HG03378 (cell line): Measurements from ENCODE around the gene TOR1A.
A peak's percentile ranks its signal among the peaks of the same experiment; 100 is the strongest.

Experiments used
- ATAC-seq: cut with Tn5 transposase; IDR thresholded peaks from one replicate; pipeline ENCODE4 v1.9.1; 2021; ENCODE audit warnings: mild to moderate bottlenecking, moderate library complexity; ENCODE audit not compliant: unreplicated experiment

The TOR1A gene, protein sequence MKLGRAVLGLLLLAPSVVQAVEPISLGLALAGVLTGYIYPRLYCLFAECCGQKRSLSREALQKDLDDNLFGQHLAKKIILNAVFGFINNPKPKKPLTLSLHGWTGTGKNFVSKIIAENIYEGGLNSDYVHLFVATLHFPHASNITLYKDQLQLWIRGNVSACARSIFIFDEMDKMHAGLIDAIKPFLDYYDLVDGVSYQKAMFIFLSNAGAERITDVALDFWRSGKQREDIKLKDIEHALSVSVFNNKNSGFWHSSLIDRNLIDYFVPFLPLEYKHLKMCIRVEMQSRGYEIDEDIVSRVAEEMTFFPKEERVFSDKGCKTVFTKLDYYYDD

DNA sequence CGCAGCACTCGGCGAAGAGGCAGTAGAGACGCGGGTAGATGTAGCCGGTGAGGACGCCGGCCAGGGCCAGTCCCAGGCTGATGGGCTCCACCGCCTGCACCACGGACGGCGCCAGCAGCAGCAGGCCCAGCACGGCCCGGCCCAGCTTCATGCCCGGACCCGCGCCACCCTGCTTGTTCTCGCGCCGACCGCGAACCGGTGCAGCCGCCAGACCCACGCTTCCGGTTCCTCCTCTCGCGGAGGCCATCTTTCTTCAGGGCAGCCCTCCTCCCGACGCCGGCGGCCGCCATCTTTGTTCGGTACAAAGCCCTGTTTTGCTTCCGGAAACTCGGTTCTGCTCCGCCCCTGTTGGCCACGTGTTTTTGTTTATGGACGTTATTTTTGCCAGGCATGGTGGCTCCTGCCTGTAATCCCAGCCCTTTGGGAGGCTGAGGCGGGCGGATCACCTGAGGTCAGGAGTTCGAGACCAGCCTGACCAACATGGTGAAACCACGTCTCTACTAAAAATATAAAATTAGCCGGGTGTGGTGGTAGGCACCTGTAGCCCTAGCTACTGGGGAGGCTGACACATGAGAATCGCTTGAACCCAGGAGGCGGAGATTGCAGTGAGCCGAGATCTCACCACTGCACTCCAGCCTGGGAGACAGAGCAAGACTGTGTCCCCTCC is at the start of gene TOR1A:
Gene TOR1A, minus strand, starts transcription at position 202 of the 667 bp plus-strand sequence. Its CDS starts 51 bp downstream, at position 151.
- ATAC-seq, result peak; percentile 85

DNA sequence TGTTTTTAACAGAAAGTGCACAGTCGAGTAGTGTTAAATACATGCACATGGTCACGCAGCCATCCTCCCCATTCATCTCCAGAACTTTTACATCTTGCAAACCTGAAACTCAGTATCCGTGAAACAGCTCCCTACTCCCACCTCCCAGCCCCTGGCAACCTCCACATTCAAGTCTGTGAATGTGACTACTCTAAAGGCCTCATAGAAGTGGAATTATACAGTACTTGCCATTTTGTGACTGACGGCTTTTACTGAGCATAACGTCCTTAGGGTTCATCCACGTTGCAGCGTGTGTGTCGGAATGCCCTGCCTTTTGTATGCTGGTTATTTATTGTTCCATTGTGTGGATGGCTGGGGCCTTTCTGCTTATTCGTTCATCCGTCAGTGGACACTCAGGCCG is 47.1 kb upstream of the TOR1A start:
- no peak for ATAC-seq

DNA sequence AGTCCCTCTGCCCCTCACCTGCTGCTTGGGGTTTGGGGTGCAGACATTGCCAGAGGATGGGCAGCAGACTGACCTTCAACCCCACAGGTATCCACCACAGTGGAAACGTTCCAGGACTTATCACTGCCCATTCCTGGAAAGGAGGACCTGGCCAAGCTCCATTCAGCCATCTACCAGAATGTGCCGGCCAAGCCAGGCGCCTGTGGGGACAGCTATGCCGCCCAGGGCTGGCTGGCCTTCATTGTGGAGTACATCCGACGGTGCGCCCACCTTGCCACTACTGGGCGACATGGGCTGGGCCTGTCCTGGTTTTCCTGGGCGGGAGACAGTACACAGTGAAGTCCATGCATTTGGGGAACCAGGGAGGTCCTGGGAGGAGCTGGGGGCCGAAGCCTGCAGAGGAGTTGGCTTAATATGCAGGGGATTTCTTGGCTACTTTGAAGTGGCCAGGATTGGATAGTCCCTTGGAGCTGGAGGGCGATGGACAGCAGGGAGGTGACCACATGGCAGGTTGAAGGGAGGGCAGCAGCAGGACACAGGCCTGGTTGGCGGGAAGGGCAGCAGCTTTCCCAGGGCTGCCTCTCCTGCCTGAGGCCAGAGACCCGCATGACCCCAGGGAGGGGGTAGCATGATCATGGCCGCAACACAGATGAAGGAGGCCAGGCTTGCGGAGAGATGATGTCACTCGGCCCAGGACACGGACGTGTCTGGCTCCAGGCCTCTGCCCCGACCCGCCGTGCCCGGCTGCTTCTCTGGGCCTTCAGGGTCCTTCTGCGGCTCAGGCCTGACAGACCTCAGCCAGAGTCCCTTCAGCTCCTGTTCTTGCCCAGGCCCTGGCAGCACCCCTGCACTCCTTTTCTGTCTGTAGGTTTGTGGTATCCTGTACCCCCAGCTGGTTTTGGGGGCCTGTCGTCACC is 45.9 kb upstream of the TOR1A start:
- no peak for ATAC-seq

DNA sequence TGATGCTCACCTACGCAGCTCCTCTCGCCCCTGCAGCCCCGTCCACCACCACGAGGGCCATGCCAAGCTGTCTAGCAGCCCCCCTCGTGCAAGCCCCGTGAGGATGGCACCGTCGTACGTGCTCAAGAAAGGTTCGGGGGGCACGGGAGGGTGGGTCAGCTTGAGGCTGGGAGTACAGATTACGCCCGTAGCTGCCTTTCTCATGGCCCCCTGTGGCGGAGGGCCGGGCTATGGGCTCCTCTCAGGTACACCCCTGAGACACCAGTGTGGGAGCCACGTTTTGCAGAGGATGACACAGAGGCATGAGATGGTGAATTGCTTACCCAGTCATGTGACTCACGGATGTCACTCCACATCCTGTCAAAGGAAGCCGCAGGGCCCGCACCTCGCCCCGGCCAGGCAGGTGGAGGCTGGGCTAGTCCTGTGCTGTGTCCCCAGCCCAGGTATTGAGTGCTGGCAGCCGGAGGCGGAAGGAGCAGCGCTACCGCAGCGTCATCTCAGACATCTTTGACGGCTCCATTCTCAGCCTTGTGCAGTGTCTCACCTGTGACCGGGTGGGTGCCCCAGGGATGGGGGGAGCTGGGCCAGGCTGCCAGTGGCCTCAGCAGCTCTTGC is 45.0 kb upstream of the TOR1A start:
- no peak for ATAC-seq

DNA sequence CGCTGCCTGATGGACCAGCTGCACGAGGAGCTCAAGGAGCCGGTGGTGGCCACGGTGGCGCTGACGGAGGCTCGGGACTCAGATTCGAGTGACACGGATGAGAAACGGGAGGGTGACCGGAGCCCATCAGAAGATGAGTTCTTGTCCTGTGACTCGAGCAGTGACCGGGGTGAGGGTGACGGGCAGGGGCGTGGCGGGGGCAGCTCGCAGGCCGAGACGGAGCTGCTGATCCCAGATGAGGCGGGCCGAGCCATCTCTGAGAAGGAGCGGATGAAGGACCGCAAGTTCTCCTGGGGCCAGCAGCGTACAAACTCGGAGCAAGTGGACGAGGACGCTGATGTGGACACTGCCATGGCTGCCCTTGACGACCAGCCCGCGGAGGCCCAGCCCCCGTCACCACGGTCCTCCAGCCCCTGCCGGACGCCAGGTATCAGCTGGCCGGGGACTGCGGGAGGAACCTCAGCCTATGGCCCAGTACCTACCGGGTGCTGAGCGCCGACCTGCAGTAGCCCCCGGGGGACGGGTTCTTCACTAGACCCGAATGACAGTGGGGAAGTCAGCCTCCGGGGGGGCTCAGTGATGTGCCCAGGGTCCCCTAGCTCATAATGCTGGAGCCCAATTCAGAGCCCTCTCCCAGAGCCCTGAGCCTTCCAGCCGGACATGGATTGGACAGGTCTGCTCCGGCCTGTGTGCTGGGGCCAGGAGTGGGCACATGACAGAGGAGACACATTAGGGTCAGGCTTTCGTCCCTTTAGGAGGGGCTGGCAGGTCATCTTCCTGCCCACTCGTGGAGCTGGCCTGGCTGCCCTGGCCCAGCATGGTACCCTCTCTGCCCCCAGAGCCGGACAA is 44.3 kb upstream of the TOR1A start:
- no peak for ATAC-seq

DNA sequence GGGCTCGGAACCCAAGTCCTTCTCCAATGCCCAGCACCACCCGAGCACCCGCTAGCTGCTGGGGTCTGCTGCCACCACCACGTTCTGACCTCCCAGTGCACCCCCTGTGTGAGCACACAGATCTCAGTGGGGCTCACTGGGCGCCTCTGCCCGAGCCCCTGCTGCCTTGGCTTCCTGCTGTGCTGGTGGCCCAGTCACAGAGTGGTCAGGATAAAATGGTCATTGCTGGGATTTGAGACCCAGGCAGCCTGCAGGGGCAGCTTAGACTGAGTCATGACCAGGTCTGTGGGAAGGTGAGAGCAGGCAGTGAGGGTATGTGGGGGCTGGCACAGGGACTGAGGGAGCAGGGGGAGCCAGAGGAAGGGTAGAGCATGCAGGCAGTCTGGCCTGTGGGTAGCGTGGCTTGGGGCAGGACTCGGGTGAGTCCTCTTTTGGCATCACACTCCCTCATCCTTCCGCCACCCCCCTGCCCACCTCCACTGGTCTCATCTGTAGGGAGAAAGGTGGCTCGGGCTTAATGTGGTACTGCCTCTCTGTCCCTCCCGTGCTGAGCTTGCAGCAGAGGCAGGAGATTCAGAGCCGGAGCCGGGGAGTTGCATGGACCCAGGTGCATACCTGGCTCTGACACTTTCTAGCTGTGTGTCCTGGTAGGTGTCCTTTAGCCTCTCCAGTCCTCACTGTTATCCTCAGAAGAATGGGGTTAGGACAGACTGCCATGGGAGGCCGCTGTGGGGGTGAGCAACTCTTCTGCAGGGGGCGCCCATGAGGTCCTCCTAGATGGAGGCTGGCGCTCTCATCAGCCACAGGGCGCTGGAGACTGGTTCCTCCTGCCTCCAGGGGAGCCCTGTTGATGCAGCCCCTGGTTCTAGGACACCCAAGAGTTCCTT is 43.4 kb upstream of the TOR1A start:
- ATAC-seq, result no peak

DNA sequence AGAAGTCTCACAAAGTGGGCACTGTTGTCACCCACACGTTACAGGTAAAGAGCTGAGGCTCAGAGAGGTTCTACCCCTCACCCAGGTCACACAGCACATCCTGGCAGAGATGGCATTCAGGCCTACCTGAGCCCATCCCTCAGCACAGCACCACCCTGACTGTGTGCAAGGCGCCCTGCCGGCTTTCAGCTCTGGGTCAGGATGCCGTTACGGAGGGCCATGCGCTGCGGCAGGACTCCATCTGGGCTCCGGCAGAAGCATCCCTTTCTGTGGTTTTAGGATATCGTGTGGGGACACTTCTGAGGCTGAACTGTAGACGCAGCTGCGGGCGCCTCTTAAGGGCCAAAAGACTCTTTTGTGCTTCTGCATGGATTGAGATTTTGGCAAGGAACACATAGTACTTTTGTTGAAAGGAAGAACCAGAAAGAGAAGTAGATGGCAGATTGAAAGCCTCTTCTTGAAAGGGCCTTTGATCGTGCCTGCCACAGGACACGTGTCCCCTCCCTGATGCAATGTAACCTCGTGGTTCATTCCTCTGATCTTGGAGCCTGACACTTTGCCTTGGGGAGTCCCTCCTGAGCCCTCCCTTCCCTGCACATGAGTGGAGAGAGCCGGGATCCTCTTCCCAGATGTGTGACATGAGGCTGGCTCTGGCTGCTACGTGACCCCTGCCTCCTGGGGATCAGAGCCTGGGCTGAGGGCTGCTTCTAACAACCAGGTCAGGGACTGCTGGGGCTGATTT is 42.6 kb upstream of the TOR1A start:
- ATAC-seq, result no peak

DNA sequence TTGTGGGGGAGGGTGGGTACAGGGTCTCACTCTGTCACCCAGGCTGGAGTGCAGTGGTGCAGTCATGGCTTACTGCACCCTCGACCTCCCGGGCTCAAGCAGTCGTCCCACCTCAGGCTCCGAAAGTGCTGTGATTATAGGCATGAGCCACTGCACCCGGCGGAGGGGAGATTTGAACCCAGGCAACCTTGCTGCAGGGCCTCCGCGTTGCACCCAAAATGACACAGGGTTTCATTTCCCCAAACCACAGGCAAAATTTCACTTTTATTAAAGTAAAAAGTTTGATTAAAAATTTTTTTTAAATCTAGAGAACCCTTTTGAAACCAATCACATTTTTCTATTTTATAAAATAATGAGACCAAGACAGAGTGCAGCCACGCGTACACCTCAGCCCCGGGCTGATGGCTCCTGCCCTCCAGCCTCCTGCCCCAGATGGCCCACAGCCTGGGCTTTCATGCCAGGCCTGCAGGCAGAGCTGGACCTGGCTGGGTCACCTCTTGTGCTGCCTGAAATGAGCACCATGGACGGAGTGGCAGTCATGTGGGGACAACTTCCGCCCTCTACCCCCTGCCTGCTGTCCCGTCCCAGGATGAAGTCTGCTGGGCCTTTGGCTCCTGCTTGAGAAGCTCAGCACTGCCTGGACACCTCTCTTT is 41.9 kb upstream of the TOR1A start:
- ATAC-seq, result no peak

DNA sequence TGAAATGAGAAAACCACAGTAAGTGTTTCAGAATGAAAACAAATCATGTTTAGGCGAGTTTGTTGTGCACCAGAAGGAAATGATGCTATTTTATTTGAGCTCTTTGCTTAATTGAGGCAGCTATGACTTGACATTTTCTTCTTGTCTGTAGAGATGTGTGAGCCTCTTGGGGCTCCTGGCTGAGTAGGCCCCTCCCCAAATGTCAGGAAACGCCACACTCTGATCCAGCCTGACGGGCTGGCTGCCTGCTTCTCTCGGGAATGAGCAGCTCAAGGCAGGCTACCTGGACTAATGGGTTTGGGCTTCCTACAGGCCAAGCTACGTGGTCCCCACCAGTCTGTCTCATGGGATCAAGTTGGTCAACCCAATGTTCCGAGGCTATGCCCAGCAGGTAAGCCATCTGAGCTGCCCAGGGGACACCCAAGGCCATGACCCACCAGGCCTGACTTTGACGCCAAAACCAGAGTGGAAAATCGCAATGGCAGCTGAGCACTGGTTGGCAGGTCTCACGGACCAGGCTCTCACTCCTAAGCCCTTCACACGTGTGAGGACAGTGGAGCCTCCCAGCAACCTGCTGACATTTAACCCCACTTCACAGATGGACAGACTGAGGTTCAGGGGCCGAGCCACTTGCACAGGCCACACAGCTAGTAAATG is 41.2 kb upstream of the TOR1A start:
- ATAC-seq, result no peak

DNA sequence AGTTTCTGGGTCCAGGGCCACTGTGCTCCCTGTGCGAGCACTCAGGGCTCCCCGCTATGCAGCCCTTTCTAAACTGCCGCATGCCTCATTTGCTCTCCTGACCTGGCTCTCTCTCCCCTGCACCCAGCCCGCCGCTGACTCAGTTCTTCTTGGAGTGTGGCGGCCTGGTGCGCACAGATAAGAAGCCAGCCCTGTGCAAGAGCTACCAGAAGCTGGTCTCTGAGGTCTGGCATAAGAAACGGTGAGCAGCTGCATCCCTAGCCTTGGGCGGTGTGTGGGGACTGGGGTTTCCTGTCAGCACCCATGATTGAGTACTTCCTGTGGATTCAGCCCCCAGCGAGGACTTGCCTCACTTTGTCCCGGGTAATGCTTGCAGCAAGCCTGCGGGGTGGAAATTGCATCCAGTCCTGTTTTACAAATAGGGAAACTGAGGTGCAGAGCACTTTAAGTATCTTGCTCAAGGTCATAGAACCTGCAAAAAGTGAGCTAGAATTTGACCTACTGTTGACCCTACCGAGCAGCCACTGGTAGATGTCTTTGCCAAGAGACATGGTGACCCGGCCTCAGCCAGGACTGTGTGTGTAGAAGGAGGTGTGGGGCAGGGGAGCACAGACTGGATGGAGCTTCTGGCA is 39.2 kb upstream of the TOR1A start:
- ATAC-seq, result no peak

DNA sequence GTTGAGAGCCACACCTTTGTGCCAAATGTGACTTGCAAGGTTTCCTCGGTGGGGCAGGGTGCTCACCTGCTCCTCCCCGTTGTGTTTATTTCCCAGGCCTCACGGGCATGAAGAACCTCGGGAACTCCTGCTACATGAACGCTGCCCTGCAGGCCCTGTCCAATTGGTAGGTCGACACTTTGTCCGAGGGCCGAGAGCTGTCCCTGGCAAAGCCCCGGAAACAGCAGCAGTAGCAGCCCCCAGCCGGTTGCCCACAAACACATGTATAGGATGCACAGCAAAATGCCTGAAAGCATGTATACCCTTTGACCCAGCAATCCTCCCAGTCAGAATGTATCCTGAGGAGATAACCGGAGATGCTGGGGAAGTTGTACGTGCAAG is 37.5 kb upstream of the TOR1A start:
- no peak for ATAC-seq

DNA sequence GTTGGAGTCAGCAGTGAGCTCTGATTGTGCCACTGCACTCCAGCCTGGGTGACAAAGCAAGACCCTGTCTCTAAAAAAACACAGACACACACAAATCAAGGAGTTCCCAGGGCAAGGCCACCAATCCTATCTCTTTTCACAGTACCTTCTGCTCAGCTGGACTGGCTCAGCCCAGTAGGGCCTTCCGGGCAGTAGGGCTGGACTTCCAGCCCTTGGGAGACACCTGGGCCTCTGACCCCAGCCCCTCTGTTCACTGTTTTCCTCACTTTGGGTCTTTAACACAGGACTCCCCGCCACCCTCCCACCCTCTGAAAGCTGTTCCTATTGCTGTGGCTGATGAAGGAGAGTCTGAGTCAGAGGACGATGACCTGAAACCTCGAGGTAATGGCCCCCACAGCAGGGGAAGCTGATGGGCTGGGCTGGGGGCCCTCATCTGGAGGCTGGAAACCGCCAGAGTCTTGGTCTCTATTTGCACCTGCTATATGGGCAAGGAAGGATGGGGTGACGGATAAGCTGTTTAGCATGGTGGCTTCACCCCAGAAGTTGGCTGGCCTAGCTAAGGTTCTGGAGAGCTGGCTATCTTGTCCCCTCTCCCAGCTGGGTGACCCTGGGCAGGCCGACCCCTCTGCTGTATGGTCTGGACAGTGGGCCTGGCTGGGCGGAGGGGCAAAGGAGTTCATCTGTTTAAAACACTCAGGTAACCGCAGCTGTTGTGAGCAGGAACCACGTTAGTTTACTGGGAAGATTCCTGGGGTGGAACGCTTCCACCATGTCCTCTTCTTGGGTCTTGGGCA is 36.9 kb upstream of the TOR1A start:
- no peak for ATAC-seq

DNA sequence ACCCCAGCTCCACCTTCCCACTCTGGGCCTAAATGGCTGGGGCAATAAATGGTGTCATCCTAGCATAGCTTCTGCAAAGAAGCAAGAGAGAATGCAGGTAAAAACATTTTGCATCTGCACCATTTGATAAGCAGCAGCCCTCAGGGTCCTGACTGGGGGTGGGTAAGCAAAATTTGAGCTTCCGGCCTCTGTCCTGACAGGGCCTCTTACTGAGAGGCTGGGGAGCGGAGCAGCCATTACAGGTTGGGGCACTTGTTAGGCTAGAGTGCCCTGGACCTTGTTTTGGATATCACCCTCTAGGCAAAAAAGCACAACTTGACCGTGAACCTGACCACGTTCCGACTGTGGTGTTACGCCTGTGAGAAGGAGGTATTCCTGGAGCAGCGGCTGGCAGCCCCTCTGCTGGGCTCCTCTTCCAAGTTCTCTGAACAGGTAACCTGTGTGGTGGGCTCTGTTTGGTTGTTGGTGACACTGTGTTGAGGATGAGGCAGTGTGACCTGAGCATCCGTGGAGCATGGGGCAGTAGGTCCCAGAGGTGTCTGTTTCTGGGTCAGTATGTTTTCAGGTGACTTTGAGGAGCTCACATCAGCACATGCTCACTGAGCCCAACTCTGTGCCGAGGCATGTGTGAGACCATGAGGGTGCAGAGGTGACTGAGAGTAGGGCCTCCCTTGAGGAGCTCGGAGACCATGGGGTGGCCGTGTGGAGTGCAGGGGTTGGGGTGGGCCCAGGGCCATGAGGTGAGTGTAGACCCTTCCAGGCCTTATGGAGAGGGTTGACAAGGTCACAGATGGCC is 34.4 kb upstream of the TOR1A start:
- ATAC-seq, result no peak

DNA sequence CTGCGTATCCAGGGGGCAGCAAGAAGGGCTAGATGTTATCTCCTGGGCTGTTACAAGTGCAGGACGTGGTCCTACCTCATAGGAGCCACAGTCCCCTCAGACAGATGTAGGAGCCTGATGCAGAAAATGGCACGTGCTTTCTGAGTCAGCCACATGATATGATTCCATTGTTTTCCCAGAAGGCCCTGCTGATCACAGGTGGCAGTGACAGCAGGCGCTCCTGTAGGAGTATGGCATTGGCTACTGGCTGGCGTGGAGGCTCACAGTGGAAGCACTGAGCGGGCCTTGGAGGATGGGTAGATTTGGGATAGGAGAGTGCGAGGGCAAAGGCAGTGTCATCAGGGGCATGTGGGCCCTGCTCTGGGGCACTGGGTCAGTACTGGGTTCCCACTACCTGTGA is 33.3 kb upstream of the TOR1A start:
- no peak for ATAC-seq

DNA sequence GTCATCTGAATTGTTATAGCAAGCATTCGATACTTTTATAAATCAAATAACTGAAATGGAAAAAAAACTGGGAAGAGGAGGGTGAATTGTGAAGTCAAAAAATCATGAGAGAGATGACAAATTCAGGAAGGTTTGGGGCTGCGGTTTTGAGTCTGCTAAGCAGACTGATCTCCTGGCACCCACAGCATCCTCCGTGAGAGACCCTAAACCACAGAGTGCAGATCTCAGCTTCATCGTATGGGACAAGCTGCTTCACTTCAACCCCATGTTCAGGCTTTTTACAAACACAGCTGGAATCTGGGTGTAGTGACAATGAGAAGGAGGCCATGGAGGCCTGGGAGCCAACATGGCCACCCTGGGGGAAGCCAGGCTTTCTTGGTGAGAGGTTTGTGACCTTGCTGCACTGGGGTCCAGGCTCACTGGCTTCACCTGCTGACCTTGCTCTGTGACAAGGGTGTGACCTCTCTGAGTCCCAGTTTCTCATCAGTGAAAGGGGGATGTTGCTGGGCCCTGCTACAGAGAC is 30.7 kb upstream of the TOR1A start:
- ATAC-seq, result no peak
